Endothelial cell of umbilical vein (primary cell): ENCODE results near the gene TEK. TPM values are rescaled to one million over a fixed set of nuclear protein-coding genes. Genes with fewer than 3 reads are reported as not detected.

Source experiments
- BruUV-seq: library from RNA; stranded (reverse); fragments of 400-500 nt; replicated peaks from 2 replicates; lab custom pipeline; 2021; lab: Mats Ljungman, UMichigan
- CTCF ChIA-PET: fragments of 300-600, 350-600 bp; sonication (Branson Sonifier 250); formaldehyde crosslinking; loops from one replicate; lab custom pipeline; 2021; ENCODE audit warnings: antibody characterized with exemption, inconsistent platforms; lab: Charles Lee
- POLR2A ChIA-PET: fragments of 300-600, 350-600 bp; sonication (Branson Sonifier 250); formaldehyde crosslinking; loops from one replicate; lab custom pipeline; 2021; ENCODE audit warnings: antibody characterized with exemption, inconsistent platforms; lab: Charles Lee
- DNase-seq: peaks from one replicate; pipeline ENCODE4 v3.0.0-alpha.2; 2011; ENCODE audit warnings: low read depth, low spot score
- FAIRE-seq: peaks from 2 replicates; lab custom pipeline; 2011; peaks lifted over from hg19 to GRCh38; lab: Jason Lieb, UNC
- H2AFZ ChIP-seq: 2 replicates; pipeline ENCODE4 v1.6.0; 2012; ENCODE audit warnings: low read depth, low read length, control low read depth, inconsistent platforms
- H3K27ac ChIP-seq: 2 replicates; pipeline ENCODE4 v1.5.1; 2011; ENCODE audit warnings: low read depth, mild to moderate bottlenecking, control low read depth, low read length, moderate library complexity; ENCODE audit not compliant: insufficient read depth
- H3K27me3 ChIP-seq, 2 experiments: 2 replicates each; pipeline versions ENCODE4 v1.6.0 to v1.6.1; 2011; ENCODE audit warnings: low read length in 2 of 2, mixed read lengths in 1 of 2; ENCODE audit not compliant: control insufficient read depth in 2 of 2, insufficient read depth in 2 of 2
- H3K36me3 ChIP-seq, 2 experiments: 2 replicates in 1 of 2; 3 replicates in 1 of 2; pipeline ENCODE4 v1.5.1; 2011; ENCODE audit warnings: low read length in 2 of 2, mild to moderate bottlenecking in 1 of 2, moderate library complexity in 1 of 2; ENCODE audit not compliant: control insufficient read depth in 2 of 2, insufficient read depth in 2 of 2; ENCODE audit errors: extremely low read depth in 1 of 2
- H3K4me1 ChIP-seq: 3 replicates; pipeline ENCODE4 v1.5.1; 2011; ENCODE audit warnings: mild to moderate bottlenecking, low read length; ENCODE audit not compliant: control insufficient read depth, insufficient read depth; ENCODE audit errors: extremely low read depth
- H3K4me2 ChIP-seq: 2 replicates; pipeline ENCODE4 v1.6.1; 2011; ENCODE audit warnings: low read length, control low read depth, mixed read lengths; ENCODE audit not compliant: insufficient read depth
- H3K4me3 ChIP-seq, 3 experiments: fragments of 200-600 bp in 1 of 3; sonication (generic), shearing (Covaris generic) in 1 of 3; replicated peaks in 1 of 3; 2 replicates each; pipeline ENCODE4 v1.5.1; 2011 to 2016; ENCODE audit warnings: control low read depth in 3 of 3, low read length in 3 of 3, mild to moderate bottlenecking in 2 of 3, inconsistent platforms in 1 of 3, low read depth in 1 of 3, moderate library complexity in 1 of 3; ENCODE audit not compliant: insufficient read depth in 1 of 3
- H3K79me2 ChIP-seq: 2 replicates; pipeline ENCODE4 v1.6.0; 2012; ENCODE audit warnings: low read length, inconsistent platforms; ENCODE audit not compliant: control insufficient read depth, insufficient read depth
- H3K9ac ChIP-seq: replicated peaks from 2 replicates; pipeline ENCODE3; 2011; ENCODE audit warnings: low read length, control low read depth; ENCODE audit not compliant: insufficient read depth; ENCODE audit errors: extremely low read depth
- H3K9me1 ChIP-seq: replicated peaks from 3 replicates; pipeline ENCODE4 v1.6.0; 2011; ENCODE audit warnings: mild to moderate bottlenecking, low read length; ENCODE audit not compliant: control insufficient read depth, insufficient read depth; ENCODE audit errors: extremely low read depth
- H3K9me3 ChIP-seq: replicated peaks from 2 replicates; pipeline ENCODE4 v1.5.1; 2012; ENCODE audit warnings: low read length, inconsistent platforms; ENCODE audit not compliant: control insufficient read depth, insufficient read depth
- H4K20me1 ChIP-seq: replicated peaks from 2 replicates; pipeline ENCODE3; 2011; ENCODE audit warnings: mild to moderate bottlenecking, low read length; ENCODE audit not compliant: control insufficient read depth, insufficient read depth; ENCODE audit errors: extremely low read depth
- EZH2 ChIP-seq: IDR thresholded peaks from 2 replicates; pipeline ENCODE4 v1.6.1; 2012; ENCODE audit warnings: borderline replicate concordance, low read depth, mild to moderate bottlenecking, moderate library complexity, low read length, inconsistent platforms; ENCODE audit not compliant: severe bottlenecking
- FOS ChIP-seq: IDR thresholded peaks from 2 replicates; pipeline ENCODE4 v1.6.1; 2011; ENCODE audit warnings: mild to moderate bottlenecking, low read length, moderate library complexity, borderline replicate concordance; ENCODE audit not compliant: insufficient read depth
- GATA2 ChIP-seq: IDR thresholded peaks from 2 replicates; pipeline ENCODE4 v1.7.0; 2011; ENCODE audit warnings: low read depth, mild to moderate bottlenecking, moderate library complexity, mixed read lengths, low read length; ENCODE audit not compliant: insufficient read length, insufficient read depth
- JUN ChIP-seq: IDR thresholded peaks from 2 replicates; pipeline ENCODE4 v1.6.1; 2011; ENCODE audit warnings: borderline replicate concordance, low read depth; ENCODE audit not compliant: insufficient read length, insufficient read depth
- MYC ChIP-seq: IDR thresholded peaks from one replicate; pipeline ENCODE4 v1.6.1; 2011; ENCODE audit warnings: mild to moderate bottlenecking, low read depth, low read length
- POLR2AphosphoS5 ChIP-seq: IDR thresholded peaks from 2 replicates; pipeline ENCODE4 v1.6.1; 2012; ENCODE audit warnings: low read depth, mild to moderate bottlenecking, control low read depth, low read length, moderate library complexity; ENCODE audit not compliant: insufficient read depth
- dilution Hi-C: fragments of 300-500 bp; cut with MboI; formaldehyde crosslinking; loops from one replicate; pipeline ENCODE4 v1.15.0; 2019; ENCODE audit warnings: low sequenced_read_pairs; ENCODE audit not compliant: extremely low pct_ligation_motif_present
- intact Hi-C: fragments of 100-400 bp; cut with micrococcal nuclease; formaldehyde crosslinking; loops from one replicate; pipeline ENCODE4 v1.10.0; 2022
- polyA plus RNA-seq, 4 experiments: library from polyadenylated mRNA; depleted of rRNA in 3 of 4; stranded (reverse) in 3 of 4; unstranded in 1 of 4; fragments of >200 nt; gene quantifications; 2 replicates each; pipeline versions ENCODE4 v1.2.1 to v1.2.3, GENCODE V29; 2011 to 2012; ENCODE audit warnings: missing spikeins in 1 of 4
- total RNA-seq: library from RNA; stranded (reverse); gene quantifications from 2 replicates; pipeline ENCODE4 v1.2.3, GENCODE V29; 2021
- TF ChIP-seq, protein P1 (sequence below), 2 donors: IDR thresholded peaks; 1 replicate in 1 of 2; 2 replicates in 1 of 2; pipeline ENCODE4 v1.5.1; 2011; ENCODE audit warnings: low read length in 2 of 2, mild to moderate bottlenecking in 2 of 2, moderate library complexity in 2 of 2, control low read depth in 1 of 2, inconsistent platforms in 1 of 2, low read depth in 1 of 2; ENCODE audit not compliant: insufficient read depth in 1 of 2; ENCODE audit errors: extremely low read depth in 1 of 2
- TF ChIP-seq, protein P2 (sequence below): IDR thresholded peaks from 2 replicates; pipeline ENCODE4 v1.6.1; 2011; ENCODE audit not compliant: insufficient read depth, insufficient read length

Gene TEK
- total and polyA plus RNA-seq, 2 donors (not counting 3 experiments of a cell fraction or from before 2014, with no cell fraction given) = 26.9 to 44.1 TPM

GRCh38 chr9:27247756-27248155 lies 138.7 kb downstream of the TEK start:
- Histone ChIP-seq H4K20me1 (no peaks in the 10 kb centered on the region), H3K4me2 (no peak overlapping the region), H3K27me3 (peaks cover 0 to 2% of the 10 kb centered on the region in 2 experiments), H3K4me3 (no peak overlapping the region), H3K27ac (no peak overlapping the region), H3K36me3 (no peaks in the 10 kb centered on the region), H3K79me2 (no peaks in the 10 kb centered on the region), H2AFZ (peak overlapping the region; percentile 39), H3K9me3 (no peaks in the 10 kb centered on the region), H3K9ac (no peak overlapping the region), H3K9me1 (no peaks in the 10 kb centered on the region), H3K4me1 (no peaks in the 10 kb centered on the region)
- peak; percentile 64 for FAIRE-seq
- TF ChIP-seq EZH2 (no peak), GATA2 (no peak), FOS (no peak), MYC (no peak), POLR2AphosphoS5 (no peak), JUN (no peak)
- TF ChIP-seq, protein P1, sequence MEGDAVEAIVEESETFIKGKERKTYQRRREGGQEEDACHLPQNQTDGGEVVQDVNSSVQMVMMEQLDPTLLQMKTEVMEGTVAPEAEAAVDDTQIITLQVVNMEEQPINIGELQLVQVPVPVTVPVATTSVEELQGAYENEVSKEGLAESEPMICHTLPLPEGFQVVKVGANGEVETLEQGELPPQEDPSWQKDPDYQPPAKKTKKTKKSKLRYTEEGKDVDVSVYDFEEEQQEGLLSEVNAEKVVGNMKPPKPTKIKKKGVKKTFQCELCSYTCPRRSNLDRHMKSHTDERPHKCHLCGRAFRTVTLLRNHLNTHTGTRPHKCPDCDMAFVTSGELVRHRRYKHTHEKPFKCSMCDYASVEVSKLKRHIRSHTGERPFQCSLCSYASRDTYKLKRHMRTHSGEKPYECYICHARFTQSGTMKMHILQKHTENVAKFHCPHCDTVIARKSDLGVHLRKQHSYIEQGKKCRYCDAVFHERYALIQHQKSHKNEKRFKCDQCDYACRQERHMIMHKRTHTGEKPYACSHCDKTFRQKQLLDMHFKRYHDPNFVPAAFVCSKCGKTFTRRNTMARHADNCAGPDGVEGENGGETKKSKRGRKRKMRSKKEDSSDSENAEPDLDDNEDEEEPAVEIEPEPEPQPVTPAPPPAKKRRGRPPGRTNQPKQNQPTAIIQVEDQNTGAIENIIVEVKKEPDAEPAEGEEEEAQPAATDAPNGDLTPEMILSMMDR (IDR thresholded peaks at IDR 0.05; ENCODE audit: extremely low read depth in 1 of 2, insufficient read depth in 1 of 2, low read depth in 1 of 2, low read length in 2 of 2) = peak; percentile 51 to 62
- TF ChIP-seq, protein P2, sequence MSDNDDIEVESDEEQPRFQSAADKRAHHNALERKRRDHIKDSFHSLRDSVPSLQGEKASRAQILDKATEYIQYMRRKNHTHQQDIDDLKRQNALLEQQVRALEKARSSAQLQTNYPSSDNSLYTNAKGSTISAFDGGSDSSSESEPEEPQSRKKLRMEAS = no peak
- DNase-seq = peak; percentile 47
- BruUV-seq = no TSS peak
- dilution Hi-C loops = no loop called here
- ChIA-PET CTCF (interaction anchor here (0.6 to 2.2 kb wide), 14 partner anchors 9 to 298 kb away, joined by 3 to 12 read pairs (median 4); no protein-coding TSS in a partner anchor), POLR2A (no interaction called here)
- intact Hi-C loops = loop anchor here (1.0 kb wide), 1 partner anchor 214 kb away; no protein-coding TSS in a partner anchor
